ENCODE data around the gene PEX16. TPM values are rescaled to one million over a fixed set of nuclear protein-coding genes. Genes with fewer than 3 reads are reported as not detected.

The PEX16 gene
- total and polyA plus RNA-seq, 9 of the 15 experiments (the other 6 are each of a cell fraction or from before 2014, with no cell fraction given) = 1.5 to 43.9 (median 14.6) TPM

- TF ChIP-seq, protein P1, sequence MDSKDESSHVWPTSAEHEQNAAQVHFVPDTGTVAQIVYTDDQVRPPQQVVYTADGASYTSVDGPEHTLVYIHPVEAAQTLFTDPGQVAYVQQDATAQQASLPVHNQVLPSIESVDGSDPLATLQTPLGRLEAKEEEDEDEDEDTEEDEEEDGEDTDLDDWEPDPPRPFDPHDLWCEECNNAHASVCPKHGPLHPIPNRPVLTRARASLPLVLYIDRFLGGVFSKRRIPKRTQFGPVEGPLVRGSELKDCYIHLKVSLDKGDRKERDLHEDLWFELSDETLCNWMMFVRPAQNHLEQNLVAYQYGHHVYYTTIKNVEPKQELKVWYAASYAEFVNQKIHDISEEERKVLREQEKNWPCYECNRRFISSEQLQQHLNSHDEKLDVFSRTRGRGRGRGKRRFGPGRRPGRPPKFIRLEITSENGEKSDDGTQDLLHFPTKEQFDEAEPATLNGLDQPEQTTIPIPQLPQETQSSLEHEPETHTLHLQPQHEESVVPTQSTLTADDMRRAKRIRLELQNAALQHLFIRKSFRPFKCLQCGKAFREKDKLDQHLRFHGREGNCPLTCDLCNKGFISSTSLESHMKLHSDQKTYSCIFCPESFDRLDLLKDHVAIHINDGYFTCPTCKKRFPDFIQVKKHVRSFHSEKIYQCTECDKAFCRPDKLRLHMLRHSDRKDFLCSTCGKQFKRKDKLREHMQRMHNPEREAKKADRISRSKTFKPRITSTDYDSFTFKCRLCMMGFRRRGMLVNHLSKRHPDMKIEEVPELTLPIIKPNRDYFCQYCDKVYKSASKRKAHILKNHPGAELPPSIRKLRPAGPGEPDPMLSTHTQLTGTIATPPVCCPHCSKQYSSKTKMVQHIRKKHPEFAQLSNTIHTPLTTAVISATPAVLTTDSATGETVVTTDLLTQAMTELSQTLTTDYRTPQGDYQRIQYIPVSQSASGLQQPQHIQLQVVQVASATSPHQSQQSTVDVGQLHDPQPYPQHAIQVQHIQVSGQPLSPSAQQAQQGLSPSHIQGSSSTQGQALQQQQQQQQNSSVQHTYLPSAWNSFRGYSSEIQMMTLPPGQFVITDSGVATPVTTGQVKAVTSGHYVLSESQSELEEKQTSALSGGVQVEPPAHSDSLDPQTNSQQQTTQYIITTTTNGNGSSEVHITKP (IDR thresholded peaks at IDR 0.05; ENCODE audit: partially characterized antibody) = peak; percentile 99
- TF ChIP-seq BCLAF1 (IDR thresholded peaks at IDR 0.05; ENCODE audit: borderline replicate concordance in 1 of 2, control insufficient read depth in 1 of 2, low read depth in 2 of 2, low read length in 1 of 2) (peak in 1 of 2 experiments; percentile 88; a peak in 2 of 4 replicates), RCOR1 (IDR thresholded peaks at IDR 0.05; ENCODE audit: borderline replicate concordance in 1 of 2, low read depth in 2 of 2, low read length in 2 of 2) (0 out of 4 replicates have a peak, but pooled peaks of 1 of the 2 experiments have one; percentile 20), JUN (IDR thresholded peaks at IDR 0.05; ENCODE audit: borderline replicate concordance, low read depth, low read length) (peak; percentile 94), JUN (CRISPR knock-in tag; IDR thresholded peaks at IDR 0.05; ENCODE audit: borderline replicate concordance) (peak; percentile 89; the same call in 1 of the 2 replicates), YY1 (IDR thresholded peaks at IDR 0.05; ENCODE audit: borderline replicate concordance in 1 of 3, control insufficient read depth in 1 of 3, extremely low read depth in 1 of 3, insufficient read depth in 3 of 3, insufficient read length in 1 of 3, insufficient replicate concordance in 2 of 3, low read depth in 1 of 3, low read length in 2 of 3) (no peak), HMGN3 (IDR thresholded peaks at IDR 0.05; ENCODE audit: borderline replicate concordance, extremely low read depth, insufficient read length, low read depth, low read length) (peak; percentile 53), MAZ (CRISPR knock-in tag; conservative IDR thresholded peaks at IDR 0.05 in 1 of 2, IDR thresholded peaks at IDR 0.05 in 1 of 2) (peak; percentile 45 to 65; a peak in 2 of 4 replicates), ATF7 (IDR thresholded peaks at IDR 0.05) (peak; percentile 99), MIER1 (IDR thresholded peaks at IDR 0.05; ENCODE audit: low read depth) (peak; percentile 89), FOXK2 (conservative IDR thresholded peaks at IDR 0.05 in 1 of 2, IDR thresholded peaks at IDR 0.05 in 1 of 2; ENCODE audit: low read depth in 2 of 2) (peak in 1 of 2 experiments; percentile 99; a peak in 2 of 4 replicates), GABPB1 (CRISPR knock-in tag; IDR thresholded peaks at IDR 0.05) (peak; percentile 64), SMARCE1 (IDR thresholded peaks at IDR 0.05) (0 out of 2 replicates have a peak, but pooled peaks have one; percentile 15)
Observed at GRCh38 chr11:45899448-45900174, 18.1 kb downstream of the PEX16 start (continued).

Measured in K562 (cell line).